GM19467 (cell line): ENCODE data around the gene LMOD3.
A peak's percentile ranks its signal among the peaks of the same experiment; 100 is the strongest.

Experiments
- ATAC-seq: cut with Tn5 transposase; IDR thresholded peaks from one replicate; pipeline ENCODE4 v1.9.1; 2021; ENCODE audit warnings: mild to moderate bottlenecking, moderate library complexity; ENCODE audit not compliant: unreplicated experiment

LMOD3 gene

DNA sequence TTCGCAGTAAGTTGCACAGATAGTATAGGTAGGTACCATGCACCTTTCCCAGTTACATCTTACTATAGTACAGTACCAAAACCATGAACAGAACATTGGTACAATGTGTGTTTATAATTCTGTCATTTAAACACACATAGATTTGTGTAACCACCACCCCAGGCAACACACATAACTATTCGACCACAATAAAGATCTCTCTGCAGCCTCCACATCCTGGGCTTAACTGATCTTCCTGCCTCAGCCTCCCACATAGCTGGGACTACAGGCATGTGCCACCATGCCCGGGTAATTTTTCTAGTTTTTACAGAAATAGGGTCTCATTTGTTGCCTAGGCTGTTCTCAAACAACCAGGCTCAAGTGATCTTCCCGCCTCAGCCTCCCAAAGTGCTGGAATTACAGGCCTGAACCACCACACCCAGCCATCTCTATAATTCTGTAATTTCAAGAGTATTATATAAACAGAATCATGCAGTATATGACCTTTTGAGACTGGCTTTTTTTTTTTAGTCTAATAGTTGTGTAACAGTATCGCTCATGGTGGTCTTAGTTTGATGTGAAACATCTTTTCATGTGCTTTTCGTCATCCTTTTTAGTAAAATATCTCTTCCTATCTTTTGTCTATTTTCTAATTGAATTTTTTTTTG is 57.0 kb downstream of the LMOD3 start:
- no peak for ATAC-seq

- no peak for ATAC-seq
Measured at GRCh38 chr3:69063636-69064035, 58.8 kb downstream of the LMOD3 start.

GRCh38 chr3:69059688-69060087 is 62.7 kb downstream of the LMOD3 start:
- no peak for ATAC-seq

DNA sequence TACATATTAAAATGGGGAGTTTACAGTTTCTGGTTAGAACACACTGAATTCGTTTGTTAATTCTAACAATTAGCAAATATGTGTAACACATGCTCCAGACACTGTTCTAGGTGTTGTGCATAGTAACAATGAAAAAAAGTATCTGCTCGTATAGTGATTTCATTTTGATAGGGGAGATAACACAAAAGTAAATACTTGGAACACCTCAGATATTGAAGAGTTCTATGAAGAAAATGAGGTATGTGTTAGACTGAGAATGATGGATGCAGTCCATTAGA is 63.5 kb downstream of the LMOD3 start:
- ATAC-seq: no peak

- ATAC-seq: peak; percentile 97
Measured at GRCh38 chr3:69058180-69058946, 64.0 kb downstream of the LMOD3 start.
